AG10803 (cell line): ENCODE measurements around the gene RGS8.

Source experiments
- DNase-seq: peaks from one replicate; pipeline ENCODE4 v3.0.0; 2010; ENCODE audit warnings: low read depth
- H3K4me3 ChIP-seq: 2 replicates; pipeline ENCODE4 v1.5.1; 2011; ENCODE audit warnings: mild to moderate bottlenecking, low read length, control low read depth
- TF ChIP-seq, protein P1 (sequence below): conservative IDR thresholded peaks from 2 replicates; pipeline ENCODE4 v1.5.1; 2011; ENCODE audit warnings: mild to moderate bottlenecking, low read length, control low read depth, inconsistent platforms

Gene RGS8, protein sequence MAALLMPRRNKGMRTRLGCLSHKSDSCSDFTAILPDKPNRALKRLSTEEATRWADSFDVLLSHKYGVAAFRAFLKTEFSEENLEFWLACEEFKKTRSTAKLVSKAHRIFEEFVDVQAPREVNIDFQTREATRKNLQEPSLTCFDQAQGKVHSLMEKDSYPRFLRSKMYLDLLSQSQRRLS

DNA sequence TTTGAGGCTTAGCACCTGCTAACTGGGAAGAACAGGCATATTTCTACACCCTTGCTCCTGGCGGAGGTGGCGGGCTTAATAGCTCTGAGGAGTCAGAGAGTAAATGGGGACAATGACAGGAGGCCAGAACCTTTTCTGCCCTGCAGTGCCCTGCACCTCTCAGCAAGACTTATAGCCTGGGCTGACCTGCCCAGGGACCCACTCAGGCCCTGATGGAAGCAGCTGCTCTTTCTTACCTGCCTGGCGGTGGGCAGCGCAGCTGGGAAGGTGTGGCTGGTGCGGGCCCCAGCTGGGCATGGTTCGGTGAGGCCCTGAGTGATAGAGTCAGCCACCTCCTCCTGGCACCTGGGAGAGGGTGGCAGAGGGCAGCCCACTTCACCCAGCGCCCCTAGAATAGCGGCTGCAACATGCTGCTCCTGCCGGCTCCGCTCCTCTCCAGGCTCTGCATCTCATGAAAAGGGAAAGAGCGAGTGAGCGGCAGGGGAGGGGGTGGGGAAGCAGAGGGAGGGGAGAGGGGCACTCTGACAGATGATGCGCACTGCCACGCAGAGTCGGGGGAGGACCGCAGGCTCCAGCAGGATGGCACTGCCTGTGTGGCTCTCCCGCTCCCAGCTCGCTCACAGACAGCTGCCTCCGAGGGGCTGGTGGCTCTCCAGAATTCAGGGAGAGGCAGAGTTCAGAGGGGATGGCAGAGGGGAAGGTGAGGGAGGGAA lies at the start of gene RGS8:
RGS8 (minus strand) TSS at position 472 of the 713 bp plus-strand sequence. CDS start 14,938 bp downstream, outside the sequence.
- TF ChIP-seq, protein P1, sequence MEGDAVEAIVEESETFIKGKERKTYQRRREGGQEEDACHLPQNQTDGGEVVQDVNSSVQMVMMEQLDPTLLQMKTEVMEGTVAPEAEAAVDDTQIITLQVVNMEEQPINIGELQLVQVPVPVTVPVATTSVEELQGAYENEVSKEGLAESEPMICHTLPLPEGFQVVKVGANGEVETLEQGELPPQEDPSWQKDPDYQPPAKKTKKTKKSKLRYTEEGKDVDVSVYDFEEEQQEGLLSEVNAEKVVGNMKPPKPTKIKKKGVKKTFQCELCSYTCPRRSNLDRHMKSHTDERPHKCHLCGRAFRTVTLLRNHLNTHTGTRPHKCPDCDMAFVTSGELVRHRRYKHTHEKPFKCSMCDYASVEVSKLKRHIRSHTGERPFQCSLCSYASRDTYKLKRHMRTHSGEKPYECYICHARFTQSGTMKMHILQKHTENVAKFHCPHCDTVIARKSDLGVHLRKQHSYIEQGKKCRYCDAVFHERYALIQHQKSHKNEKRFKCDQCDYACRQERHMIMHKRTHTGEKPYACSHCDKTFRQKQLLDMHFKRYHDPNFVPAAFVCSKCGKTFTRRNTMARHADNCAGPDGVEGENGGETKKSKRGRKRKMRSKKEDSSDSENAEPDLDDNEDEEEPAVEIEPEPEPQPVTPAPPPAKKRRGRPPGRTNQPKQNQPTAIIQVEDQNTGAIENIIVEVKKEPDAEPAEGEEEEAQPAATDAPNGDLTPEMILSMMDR, result no peak
- no peak for DNase-seq
- no peak within 1 kb of the TSS for H3K4me3 ChIP-seq

DNA sequence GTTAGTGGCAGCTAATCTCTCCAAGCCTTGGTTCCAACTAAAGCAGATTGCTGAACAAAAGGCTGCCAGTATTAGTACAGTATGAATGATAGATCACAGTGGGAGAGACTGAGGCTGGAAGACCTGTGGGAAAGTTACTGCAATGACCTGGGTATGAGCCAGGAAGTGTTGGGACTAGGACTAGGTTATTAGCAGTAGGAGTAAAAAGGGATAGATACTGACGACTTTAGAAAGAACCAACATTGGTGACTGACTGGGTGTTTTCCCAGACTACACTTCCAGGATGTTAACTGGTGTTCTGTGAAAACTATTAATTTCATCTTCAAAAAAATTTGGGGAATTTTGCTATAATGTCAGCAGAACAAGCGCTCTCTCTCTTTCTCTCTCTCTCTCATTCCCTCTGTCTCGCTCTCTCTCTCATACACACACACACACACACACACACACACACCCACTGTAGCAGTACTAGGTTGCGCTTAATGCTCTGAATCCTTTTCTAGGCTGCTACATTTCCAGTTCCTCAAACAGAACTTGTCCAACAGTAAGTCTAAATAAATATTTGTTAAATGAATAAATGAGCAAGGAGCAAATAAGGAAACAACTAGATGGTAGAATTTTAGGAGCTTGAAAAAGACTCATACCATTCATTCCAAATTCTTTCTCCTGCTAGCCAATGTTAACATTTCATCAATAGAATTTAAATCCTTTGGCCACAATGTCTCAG lies 47.6 kb upstream of the RGS8 start:
- no peak overlapping the region for H3K4me3 ChIP-seq
- TF ChIP-seq, protein P1, result no peak
- no peak for DNase-seq

DNA sequence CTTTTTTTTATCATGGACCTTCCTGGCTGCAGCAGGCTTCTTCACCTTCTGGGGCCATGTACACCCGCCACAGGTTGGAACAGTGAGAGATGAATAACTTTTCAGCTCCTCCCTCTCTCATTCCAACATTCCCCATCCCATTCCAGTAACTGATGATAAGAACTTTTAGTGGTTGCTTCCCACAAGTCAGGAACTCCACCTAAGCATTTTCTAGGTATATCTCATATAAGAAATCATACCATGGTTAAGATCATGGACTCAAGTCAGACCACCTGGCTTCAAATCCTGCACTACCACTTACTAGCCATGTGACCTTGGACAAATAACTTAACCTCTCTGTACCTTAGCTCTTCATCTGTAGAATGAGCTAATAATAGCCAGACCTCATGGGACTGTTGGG lies 42.5 kb upstream of the RGS8 start:
- no peak overlapping the region for H3K4me3 ChIP-seq
- DNase-seq, result no peak
- TF ChIP-seq, protein P1, result no peak

DNA sequence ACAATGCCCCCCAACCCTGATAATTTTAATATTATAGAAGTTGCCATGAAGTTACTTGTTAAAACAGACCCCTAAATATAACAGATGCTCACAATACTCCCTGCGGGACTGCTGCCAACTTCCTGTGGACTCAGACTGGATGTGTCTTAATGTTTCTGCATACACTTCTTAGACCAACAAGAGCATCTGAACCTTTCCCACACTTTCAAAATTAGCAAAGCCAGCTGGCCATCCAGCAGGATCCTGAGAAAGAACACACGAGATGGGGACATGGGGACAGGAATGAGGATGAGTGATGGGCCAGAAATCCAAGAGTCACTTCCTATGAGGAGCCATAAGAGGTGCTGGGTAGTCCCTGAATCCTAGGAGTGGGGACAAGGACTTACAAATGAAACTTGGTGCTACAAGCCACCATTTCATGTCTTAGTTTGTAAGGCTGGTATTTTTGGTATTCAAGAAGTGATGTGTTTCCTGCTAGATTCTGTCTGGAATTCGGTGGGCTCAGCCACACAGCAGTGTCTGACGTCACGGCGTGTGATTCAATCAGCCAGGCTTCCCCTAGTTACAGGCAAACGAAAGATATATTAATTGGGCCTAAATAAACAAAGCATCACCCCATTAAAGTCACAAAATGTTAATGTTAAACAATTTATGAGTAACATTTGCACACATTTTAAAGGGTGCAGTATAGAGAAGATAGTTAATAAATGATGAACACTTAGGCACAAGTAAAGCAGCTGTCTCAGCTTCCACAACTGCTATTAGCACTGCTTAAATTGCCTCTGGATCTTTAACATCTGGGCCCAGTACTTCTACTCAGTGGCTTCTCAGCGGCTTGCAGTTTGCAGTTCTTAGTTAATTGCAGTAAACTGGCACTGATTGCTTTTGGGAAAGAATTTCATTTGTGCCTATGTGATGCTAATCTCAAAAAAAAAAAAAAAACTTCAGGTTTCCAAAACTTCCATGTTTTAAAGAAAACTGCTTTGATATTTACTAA lies 41.2 kb upstream of the RGS8 start:
- TF ChIP-seq, protein P1, result no peak

DNA sequence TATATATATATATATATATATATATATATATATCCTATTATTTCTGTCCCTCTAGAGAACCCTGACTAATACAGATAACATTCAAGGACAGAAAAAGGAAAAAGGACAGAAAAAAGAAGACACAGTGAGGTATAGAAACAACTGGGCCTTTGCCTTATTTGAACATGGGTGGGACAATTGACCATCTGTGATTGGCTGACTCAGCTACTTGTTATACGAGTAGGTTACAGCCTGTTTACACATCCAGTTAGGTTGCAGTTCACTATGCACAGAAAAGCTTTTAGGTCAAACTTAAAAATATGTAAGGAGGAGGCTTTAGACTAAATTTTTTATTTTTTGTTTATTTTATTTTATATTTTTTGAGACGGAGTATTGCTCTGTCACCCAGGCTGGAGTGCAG lies 39.8 kb upstream of the RGS8 start:
- no peak overlapping the region for H3K4me3 ChIP-seq
- TF ChIP-seq, protein P1, result no peak
- DNase-seq, result no peak

More for the DNA sequence above, 41.2 kb upstream of the RGS8 start:
- no peak for DNase-seq
- no peak overlapping the region for H3K4me3 ChIP-seq

DNA sequence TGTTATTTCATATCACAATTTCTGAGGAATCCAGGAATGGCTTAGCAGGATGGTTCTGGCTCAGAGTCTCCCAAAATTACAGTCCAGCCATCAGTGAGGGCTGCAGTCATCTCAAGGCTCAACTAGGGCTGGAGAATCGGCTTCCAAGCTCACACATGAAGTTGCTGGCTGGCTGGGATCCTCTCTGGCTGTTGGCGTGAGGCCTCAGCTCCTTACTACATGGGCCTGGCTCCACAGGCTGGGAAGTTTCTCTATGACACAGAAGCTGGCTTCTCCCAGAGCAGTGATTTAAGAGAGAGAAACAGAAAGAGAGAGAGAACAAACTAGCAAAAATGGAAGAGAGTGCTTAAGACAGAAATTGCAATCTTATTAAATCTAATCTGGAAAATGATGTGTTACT lies 38.8 kb upstream of the RGS8 start:
- no peak overlapping the region for H3K4me3 ChIP-seq
- no peak for DNase-seq
- TF ChIP-seq, protein P1, result no peak
